ENCODE measurements around the gene KIAA1671.

The KIAA1671 gene

DNA sequence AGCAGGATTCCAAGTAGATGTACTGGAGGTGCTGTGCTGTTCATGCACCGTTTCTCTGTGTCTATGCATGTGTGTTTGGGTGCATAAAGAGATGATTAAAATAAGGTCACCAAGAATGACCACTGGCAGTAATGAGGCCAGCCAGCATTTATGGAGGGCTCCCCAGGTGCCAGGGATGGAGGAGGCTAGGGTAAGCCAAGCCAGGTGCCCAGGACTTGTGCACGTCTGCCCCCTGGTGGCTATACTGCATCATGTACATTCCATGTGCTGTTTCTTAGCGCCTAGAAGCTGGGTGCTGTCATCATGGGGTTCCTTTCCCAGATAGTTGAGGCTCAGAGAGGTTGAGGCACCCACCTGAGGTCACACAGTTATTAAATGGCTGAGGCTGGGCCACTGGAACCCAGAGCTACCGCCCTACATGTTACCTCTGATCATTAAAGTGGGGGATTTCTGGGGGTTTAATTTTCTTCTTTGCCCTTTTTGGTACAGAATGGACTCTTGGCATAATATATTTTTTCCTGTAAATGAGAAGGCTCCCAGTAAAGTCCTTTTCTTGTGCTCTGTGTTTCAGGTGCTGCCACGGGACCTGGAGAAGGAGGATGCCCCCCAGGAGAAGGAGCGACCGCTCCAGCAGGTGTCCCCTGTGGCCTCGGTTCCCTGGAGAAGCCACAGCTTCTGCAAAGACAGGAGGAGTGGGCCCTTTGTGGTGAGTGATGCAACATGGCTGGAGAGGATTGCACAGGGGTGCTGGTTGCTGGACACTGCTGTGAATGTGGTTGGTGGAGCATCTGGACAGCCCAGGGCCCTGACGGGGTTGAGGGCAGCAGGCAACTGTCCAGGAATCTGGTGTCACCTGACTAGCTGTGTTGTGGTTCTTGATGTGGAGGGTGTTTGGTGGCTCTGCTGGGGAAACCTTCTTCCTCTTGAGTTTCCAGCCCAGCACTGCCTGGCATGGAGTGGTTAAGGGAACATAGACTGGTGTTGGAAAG is 96.4 kb downstream of the KIAA1671 start:
- DNase-seq = peak; percentile 51

DNA sequence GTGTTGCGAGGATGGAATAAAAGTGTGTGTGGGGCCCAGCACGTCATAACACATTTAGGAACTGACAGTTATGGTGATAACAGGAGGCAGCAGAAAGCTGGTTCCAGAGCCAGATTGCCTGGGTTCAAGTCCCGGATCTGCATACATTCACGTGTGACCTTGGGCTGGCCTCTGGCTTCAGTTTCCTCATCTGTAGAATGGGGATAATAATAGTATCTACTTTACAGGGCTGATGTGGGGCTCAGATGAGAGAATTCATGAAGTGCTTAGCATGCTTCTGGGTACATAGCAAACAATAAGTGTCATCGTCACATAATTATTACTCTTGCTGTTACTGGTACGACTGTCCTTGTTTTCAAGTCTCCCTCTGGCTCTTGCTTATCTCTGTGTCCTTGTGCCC is 97.3 kb downstream of the KIAA1671 start:
- DNase-seq = no peak

DNA sequence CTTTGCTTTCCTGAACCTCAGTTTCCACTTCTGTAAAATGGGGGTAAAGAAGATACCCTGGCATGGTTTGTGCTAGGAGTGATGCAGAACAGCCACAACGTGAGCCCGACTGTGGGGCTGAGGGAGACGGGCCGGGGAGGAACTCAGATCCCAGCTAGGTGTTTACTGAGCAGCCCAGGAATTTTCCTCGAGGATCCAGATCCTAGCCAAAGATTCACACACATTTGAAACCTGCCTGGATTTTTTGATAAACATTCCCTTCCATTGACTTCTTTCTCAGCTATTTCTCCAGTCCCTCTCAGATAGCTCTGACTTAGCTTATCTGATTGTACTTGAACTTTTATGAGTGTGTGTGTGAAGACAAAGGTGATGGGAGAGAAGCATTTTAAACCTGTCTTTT is 98.0 kb downstream of the KIAA1671 start:
- DNase-seq = no peak

- no peak for DNase-seq
These were observed 98.6 kb downstream of the KIAA1671 start for GRCh38 chr22:25051073-25051472.

DNA sequence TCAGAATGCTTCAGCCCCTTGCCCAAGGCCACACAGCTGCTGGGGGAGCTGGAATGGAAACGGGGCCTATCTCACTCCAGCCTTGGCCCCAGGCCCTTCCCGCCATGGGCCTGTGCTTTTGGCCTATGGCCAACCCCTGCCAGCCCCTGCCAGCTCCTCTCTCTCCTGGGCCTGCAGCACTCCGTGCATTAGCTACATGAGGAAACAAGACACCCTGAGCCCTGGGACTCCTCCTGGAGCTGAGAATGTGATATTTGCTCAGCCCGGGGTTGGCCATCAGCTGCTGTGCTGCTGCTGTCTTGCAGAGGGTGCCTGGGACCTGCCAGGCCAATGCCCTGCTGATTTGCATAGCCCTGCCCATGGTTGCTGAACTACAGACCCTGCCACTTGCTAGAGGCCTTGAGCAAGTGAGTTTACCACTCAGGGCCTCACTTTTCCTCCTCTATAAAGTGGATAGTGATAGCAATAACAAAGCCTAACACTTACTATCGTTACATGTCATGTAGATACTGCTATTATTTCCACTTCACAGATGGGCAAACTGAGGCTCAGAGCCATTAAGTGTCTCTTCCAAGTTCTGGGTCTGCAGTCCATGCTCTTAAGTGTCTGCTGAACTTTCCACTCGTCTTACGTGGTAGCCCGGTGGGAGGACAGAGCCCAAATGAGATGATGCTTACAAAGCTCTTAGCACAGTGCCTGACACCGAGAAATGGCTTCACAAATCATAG is 99.6 kb downstream of the KIAA1671 start:
- no peak for DNase-seq

DNA sequence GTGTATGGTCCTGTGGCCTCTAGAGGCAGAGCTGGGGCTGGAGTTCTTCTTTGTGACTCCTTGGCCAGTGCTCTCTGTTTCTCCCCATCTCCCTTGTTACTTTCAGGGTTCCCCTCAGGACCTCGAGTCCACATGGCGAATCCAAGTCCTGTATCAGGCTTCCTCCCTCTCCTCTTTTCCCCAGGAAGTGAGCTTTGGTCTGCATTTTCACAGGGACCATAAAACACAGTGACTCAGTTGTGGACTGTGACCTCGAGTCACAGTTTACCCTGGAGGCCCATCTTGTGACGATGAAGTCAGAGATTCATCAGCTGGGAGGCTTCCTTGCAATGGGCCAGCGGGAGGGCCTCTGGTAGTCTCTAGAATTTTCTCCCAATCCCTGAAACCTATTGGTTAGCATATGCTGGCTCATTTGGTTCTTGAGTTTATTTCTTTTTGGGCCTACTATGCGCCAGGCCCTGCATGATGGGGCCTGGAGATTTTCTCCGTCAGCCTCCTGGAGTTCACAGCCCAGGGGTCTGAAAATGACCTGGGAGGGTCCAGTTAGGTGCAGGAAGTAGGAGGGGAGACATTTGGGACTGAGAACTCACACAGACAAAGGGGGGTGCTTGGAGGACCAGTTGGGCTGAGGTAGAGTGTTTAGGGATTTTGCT is 100.8 kb downstream of the KIAA1671 start:
- peak; percentile 56 for DNase-seq

DNA sequence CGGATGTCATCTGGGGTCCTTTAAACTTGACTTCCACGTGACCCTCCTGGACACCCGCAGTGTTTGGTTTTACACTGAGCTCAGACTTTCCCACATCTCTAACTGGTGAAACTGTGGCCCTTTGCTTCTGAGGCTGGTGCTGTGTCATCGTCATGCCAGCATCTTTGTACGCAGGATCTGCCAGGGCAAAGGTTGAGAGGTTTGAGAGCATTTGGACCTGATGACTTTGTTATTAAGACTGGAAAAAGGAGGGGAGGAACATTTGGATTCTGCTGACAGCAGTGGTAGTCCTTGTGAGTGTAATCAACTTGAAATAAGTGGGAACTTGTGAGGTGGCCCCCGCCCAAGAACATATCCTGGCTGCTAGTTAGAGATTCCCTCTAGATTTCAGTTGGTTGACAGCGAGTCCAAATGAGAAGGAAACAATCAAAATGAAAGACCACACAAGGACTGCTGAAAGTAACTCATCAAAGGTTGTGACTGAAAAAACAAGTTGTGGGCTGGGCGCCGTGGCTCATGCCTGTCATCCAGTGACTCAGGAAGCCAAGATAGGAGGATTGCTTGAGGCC is 102.5 kb downstream of the KIAA1671 start:
- no peak for DNase-seq

DNA sequence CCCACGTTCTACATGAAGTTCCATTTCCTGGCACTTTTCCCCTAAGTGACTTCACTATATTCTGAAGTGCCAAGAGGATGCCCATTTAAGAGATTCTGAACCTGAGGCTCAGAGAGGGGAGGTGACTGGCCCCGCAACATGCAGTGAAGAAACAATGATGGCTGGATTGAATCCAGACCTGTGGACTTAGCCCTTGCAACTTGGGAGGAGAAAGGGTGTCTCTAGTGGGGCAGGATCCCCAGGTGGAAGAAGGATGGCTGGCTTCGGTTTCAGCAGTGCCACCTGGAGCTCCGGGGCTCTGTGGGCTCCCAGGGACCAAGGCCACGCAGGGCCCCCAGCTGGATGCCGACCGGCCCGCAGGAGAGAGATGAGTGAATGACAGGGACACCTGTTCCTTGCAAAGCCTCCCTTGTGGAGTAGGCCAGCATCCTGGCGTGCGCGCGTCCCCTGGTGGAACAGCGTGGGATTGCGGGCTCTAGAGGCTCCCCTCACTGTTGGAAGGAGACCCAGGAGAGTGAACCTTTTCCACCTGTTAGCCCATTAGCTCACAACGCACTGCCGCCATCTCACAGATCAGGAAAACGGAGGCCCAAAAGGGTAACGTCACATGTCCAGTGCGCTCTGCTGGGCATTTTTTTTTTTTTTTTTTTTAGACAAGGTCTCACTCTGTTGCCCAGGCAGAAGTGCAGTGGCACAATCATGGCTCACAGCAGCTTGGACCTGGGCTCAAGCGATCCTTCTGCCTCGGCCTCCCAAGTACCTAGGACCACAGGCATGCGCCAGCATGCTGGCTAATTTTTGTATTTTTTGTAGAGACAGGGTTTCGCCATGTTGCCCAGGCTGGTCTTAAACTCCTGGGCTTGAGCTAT is 104.7 kb downstream of the KIAA1671 start:
- DNase-seq = peak; percentile 26

- no peak for DNase-seq
These were observed 106.9 kb downstream of the KIAA1671 start for GRCh38 chr22:25059438-25059837.

DNA sequence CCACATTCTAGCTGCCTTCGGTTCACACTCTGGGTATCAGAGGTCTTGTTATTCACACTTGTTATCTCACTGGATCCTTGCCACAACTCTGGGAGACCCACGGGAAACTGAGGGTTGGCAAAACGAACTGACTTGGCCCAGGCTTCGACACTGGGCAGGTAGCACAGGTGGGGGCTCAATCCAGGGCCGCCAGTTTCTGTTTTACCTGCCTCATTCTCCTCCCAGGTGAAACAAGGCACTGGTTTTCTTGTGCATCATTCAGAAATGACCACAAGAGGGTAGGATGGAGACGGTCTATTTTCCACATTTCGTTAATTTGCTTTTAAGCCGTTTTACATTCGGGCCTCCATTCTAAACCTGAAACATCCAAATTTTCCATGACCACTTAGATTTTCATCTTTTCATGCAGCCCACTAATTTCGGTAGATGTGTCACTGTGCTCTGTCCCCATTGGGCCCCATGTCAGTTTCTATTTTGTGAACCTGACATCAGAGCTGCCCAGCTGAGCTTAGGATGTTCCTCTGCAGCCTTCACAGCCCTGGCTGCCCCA is 108.1 kb downstream of the KIAA1671 start:
- no peak for DNase-seq

DNA sequence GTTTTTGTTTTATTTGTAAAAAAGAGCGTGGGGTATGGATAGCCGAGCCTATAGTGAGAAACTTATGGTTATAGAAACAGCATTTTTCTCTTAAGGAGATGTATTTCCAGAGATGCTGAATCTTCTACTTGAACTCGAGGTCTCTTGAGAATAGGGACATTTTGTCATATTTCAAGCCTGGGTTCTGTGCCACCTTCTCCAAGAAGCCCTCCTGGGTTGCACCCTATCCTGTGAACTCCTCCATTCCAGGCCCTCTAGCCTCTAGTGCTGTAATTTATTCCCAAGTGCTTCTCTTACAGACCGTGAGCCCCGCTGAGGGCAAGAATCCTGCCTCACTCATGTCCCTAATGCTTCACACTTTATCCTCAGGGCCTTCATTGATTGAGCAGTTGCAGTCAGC is 108.6 kb downstream of the KIAA1671 start:
- no peak for DNase-seq

DNA sequence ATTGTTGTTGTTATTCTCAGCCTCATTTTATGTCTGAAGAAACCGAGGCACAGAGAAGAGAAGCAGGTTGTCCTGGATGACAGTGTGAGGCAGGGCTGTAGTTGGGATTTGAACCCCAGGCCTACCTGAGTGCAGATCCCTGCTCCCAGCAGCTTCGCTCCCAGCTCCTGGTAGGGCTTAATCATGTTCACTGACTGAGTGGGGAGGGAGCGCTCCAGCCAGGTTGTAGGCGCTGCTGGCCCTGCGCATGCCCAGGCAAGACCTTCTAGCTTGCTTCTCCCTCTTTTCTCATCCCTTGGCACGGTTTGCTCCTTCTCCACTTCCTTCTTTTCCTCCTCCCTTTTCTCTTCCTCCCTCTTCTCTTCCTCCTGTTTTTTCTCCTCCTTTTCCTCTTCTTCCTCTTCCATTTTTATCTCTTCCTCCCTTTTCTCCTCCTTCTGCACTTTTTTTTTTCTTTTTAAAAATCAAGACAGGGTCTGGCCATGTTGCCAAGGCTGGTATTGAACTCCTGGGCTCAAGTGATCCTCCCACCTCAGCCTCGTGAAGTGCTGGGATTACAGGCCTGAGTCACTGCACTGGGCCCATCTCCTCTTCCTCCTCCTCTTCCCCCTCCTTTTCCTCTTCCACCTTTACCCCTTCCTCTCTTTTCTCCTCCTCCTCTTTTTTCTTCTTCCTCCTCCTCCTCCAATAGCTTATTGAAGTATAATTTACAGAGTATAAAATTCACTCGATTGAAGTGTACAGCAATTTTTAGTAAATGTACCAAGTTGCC is 109.3 kb downstream of the KIAA1671 start:
- no peak for DNase-seq

DNA sequence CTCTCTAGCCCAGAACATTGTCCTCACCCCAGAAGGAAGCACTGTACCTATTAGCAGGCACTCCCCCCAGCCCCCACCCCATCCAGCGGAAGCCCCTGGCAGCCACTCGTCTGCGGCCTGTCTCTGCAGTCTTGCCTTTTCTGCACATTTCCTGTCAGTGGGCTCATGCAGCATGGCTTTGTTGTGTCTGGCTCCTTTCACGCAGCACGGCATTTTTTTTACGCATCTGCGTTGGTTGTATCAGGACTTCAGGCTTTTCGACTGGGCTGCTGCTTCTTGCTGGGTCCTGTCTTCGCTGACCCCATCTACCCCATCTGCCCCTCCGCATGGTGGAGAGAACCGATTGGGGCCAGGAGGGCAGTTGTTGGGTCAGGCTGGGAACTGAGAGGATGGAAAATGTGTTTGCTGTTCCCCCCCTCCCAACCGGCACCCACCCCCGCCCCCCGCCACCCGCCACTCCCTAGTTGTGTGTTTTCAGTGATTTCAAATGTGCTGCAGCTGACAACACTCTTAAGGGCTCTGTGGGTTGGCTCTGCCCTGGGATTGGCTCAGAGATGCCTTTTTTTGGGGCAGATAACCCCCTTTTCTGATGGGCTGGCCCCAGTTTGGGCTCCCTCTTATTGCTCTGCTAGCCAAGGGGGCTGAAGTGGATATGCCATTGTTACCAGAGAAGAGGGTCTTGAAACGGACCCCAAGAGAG is 110.0 kb downstream of the KIAA1671 start:
- no peak for DNase-seq

- no peak for DNase-seq
These were observed 112.5 kb downstream of the KIAA1671 start for GRCh38 chr22:25064894-25065560.

GRCh38 chr22:25066861-25067435 is 114.4 kb downstream of the KIAA1671 start:
- DNase-seq = no peak

GRCh38 chr22:25067851-25068421 is 115.4 kb downstream of the KIAA1671 start:
- DNase-seq = no peak

DNA sequence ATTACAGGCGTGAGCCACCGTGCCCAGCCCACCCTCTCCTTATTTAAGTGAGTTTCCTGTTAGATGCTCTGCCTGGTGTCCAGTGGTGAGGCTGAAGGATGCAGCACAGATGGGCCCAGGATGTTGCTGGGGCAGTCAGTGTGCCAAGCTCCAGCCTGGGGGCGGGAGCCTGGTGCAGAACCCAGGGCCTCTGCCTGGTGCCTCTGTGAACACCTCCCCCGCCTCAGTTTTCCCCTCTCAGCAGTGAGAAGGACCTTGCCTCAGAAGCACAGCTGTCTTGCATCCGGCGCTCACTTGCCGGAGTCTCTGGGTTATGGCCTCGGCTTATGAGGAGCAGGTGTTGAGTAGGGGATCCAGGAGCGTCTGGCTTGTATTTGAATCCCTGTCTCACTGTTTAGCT is 116.2 kb downstream of the KIAA1671 start:
- DNase-seq = no peak

DNA sequence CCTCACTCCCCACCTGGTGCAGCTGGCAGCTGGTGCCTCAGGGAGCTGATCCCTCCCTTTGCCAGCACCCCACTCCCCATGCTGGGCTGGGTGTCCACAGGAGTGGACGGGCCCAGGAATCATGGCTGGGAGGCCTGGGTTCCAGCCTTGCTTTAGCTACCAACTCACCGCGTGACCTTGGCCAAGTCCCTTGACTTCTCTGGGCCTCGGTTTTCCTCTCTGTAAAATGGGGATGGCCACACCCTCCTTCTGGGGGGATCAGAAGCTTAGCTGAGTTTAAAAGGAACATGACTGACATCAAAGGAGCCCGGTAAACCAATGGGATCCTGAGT is 116.9 kb downstream of the KIAA1671 start:
- DNase-seq = no peak

Data from inflammatory macrophage treated with lipopolysaccharide for 4 hours (primary cell).